PC-9 (cell line): ENCODE results near the gene OTULIN. TPM values are rescaled to one million over a fixed set of nuclear protein-coding genes. Genes with fewer than 3 reads are reported as not detected.

Experiments used
- BruUV-seq: library from RNA; stranded (reverse); fragments of 400-500 nt; replicated peaks from 2 replicates; lab custom pipeline; 2021; lab: Mats Ljungman, UMichigan
- CTCF ChIA-PET: fragments of 300-600 bp; sonication (Branson Sonifier 250); formaldehyde crosslinking; loops from one replicate; lab custom pipeline; 2022; ENCODE audit warnings: antibody characterized with exemption; lab: Charles Lee
- POLR2A ChIA-PET: fragments of 300-600 bp; sonication (Branson Sonifier 250); formaldehyde crosslinking; loops from one replicate; lab custom pipeline; 2022; ENCODE audit warnings: antibody characterized with exemption; ENCODE audit not compliant: unreplicated experiment; lab: Charles Lee
- DNase-seq, 2 experiments: peaks; one replicate each; pipeline versions ENCODE4 v3.0.0 to v3.0.0-alpha.2; 2015 to 2022; ENCODE audit warnings: mixed read lengths in 1 of 2
- H2AFZ ChIP-seq: fragments of 200-600 bp; sonication (generic); 2 replicates; pipeline ENCODE4 v1.8.1; 2017; ENCODE audit warnings: antibody characterized with exemption
- H3F3A ChIP-seq: fragments of 200-600 bp; sonication (generic); 2 replicates; pipeline ENCODE4 v1.8.1; 2017; ENCODE audit warnings: antibody characterized with exemption, mild to moderate bottlenecking, low read depth; ENCODE audit not compliant: insufficient read depth
- H3K27ac ChIP-seq: fragments of 200-600 bp; sonication (generic); 2 replicates; pipeline ENCODE4 v1.6.1; 2016; ENCODE audit warnings: mixed run types
- H3K27me3 ChIP-seq: fragments of 200-600 bp; sonication (generic); 2 replicates; pipeline ENCODE4 v1.6.1; 2016; ENCODE audit warnings: low read depth, mixed run types; ENCODE audit not compliant: insufficient read depth
- H3K36me3 ChIP-seq: fragments of 200-600 bp; sonication (generic); 2 replicates; pipeline ENCODE4 v1.6.1; 2016; ENCODE audit warnings: low read depth, mixed run types
- H3K4me1 ChIP-seq: fragments of 200-600 bp; sonication (generic); replicated peaks from 2 replicates; pipeline ENCODE4 v1.6.1; 2016; ENCODE audit warnings: mixed run types; ENCODE audit not compliant: insufficient read depth
- H3K4me2 ChIP-seq: fragments of 200-600 bp; sonication (generic); 2 replicates; pipeline ENCODE4 v1.6.1; 2017; ENCODE audit warnings: mixed run types
- H3K4me3 ChIP-seq: fragments of 200-600 bp; sonication (generic); 2 replicates; pipeline ENCODE4 v1.6.1; 2016; ENCODE audit warnings: mixed run types
- H3K79me2 ChIP-seq: fragments of 200-600 bp; sonication (generic); 2 replicates; pipeline ENCODE4 v1.6.1; 2017; ENCODE audit warnings: low read depth, mixed run types
- H3K9me2 ChIP-seq: fragments of 200-600 bp; sonication (generic); 2 replicates; pipeline ENCODE4 v1.8.1; 2017; ENCODE audit warnings: mild to moderate bottlenecking; ENCODE audit not compliant: insufficient read depth
- H3K9me3 ChIP-seq: fragments of 200-600 bp; sonication (generic); 2 replicates; pipeline ENCODE4 v1.8.1; 2016; ENCODE audit warnings: low read depth; ENCODE audit not compliant: insufficient read depth
- H4K20me1 ChIP-seq: fragments of 200-600 bp; sonication (generic); 2 replicates; pipeline ENCODE4 v1.8.1; 2017; ENCODE audit not compliant: insufficient read depth
- CTCF ChIP-seq: fragments of 200-600 bp; sonication (generic); conservative IDR thresholded peaks from 2 replicates; pipeline ENCODE4 v1.6.1; 2017; ENCODE audit warnings: mixed run types, antibody characterized with exemption, mild to moderate bottlenecking, moderate library complexity
- EZH2 ChIP-seq: fragments of 200-600 bp; sonication (generic); IDR thresholded peaks from 2 replicates; pipeline ENCODE4 v1.8.0; 2017; ENCODE audit warnings: antibody characterized with exemption, low read depth
- intact Hi-C: fragments of 100-400 bp; cut with micrococcal nuclease; formaldehyde crosslinking; loops from one replicate; pipeline ENCODE4 v1.10.0; 2022; ENCODE audit not compliant: unreplicated experiment
- total RNA-seq: library from RNA; stranded (reverse); gene quantifications from 2 replicates; pipeline ENCODE4 v1.2.3, GENCODE V29; 2021

OTULIN gene
- total RNA-seq, 1 experiment from 2014 or later: 77.2 TPM

DNA sequence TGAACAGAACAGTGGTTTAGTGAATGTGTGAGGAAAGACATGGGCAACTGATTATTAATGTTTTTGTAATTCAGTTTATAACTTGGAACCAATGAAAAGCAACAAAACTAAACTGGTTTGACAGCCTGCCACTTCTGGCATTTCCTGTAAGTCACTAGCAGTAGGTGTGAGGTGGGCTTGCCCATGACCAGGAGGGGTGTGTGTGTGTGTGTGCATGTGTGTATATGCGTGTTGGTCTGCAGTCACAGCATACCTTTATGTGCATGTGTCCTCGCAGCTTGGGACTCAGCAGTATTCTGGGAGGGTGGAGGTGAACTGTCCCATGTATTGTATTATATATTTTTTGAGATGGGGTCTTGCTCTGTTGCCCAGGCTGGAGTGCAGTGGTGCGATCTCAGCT lies 32.3 kb downstream of the OTULIN start:
- H3F3A ChIP-seq: no peaks in the 10 kb centered on the region
- TF ChIP-seq EZH2: no peak
- no peak for TF ChIP-seq CTCF
- peaks cover 30% of the 10 kb centered on the region; the same call in 1 of the 2 replicates for H3K36me3 ChIP-seq
- H3K4me2 ChIP-seq: no peak overlapping the region
- no peak overlapping the region for H3K27ac ChIP-seq
- no peak overlapping the region for H2AFZ ChIP-seq
- no TSS peak for BruUV-seq
- H3K79me2 ChIP-seq: no peaks in the 10 kb centered on the region
- intact Hi-C loops: no loop called here
- CTCF ChIA-PET: no interaction called here
- H3K4me1 ChIP-seq: no peaks in the 10 kb centered on the region
- no peak overlapping the region for H3K4me3 ChIP-seq
- POLR2A ChIA-PET: no interaction called here
- no peaks in the 10 kb centered on the region for H3K9me3 ChIP-seq
- H3K27me3 ChIP-seq: no peaks in the 10 kb centered on the region
- H3K9me2 ChIP-seq: no peaks in the 10 kb centered on the region
- no peaks in the 10 kb centered on the region; the same call in 1 of the 2 replicates for H4K20me1 ChIP-seq
- DNase-seq: no peak

- Histone ChIP-seq H3F3A (no peaks in the 10 kb centered on the region), H3K9me2 (no peaks in the 10 kb centered on the region), H3K9me3 (no peaks in the 10 kb centered on the region), H3K4me2 (no peak overlapping the region), H3K27me3 (no peaks in the 10 kb centered on the region), H2AFZ (no peak overlapping the region), H4K20me1 (no peaks in the 10 kb centered on the region; the same call in 1 of the 2 replicates), H3K79me2 (no peaks in the 10 kb centered on the region), H3K4me3 (no peak overlapping the region), H3K36me3 (peaks cover 19% of the 10 kb centered on the region; the same call in 1 of the 2 replicates), H3K27ac (no peak overlapping the region), H3K4me1 (no peaks in the 10 kb centered on the region)
- POLR2A ChIA-PET: no interaction called here
- CTCF ChIA-PET: no interaction called here
- DNase-seq: no peak
- no peak for TF ChIP-seq EZH2
- TF ChIP-seq CTCF: no peak
- no TSS peak for BruUV-seq
- intact Hi-C loops: no loop called here
These were observed 34.0 kb downstream of the OTULIN start for GRCh38 chr5:14698495-14698894.

GRCh38 chr5:14699159-14699558 lies 34.6 kb downstream of the OTULIN start:
- peaks cover 19% of the 10 kb centered on the region; the same call in 1 of the 2 replicates for H3K36me3 ChIP-seq
- no peaks in the 10 kb centered on the region for H3K27me3 ChIP-seq
- no peak overlapping the region for H2AFZ ChIP-seq
- DNase-seq: no peak
- intact Hi-C loops: no loop called here
- no peak overlapping the region for H3K27ac ChIP-seq
- H3F3A ChIP-seq: no peaks in the 10 kb centered on the region
- ChIA-PET CTCF (no interaction called here), POLR2A (no interaction called here)
- no TSS peak for BruUV-seq
- H3K4me1 ChIP-seq: no peaks in the 10 kb centered on the region
- no peak for TF ChIP-seq EZH2
- TF ChIP-seq CTCF: no peak
- no peaks in the 10 kb centered on the region for H3K9me2 ChIP-seq
- no peak overlapping the region for H3K4me3 ChIP-seq
- H3K9me3 ChIP-seq: no peaks in the 10 kb centered on the region
- no peak overlapping the region for H3K4me2 ChIP-seq
- no peaks in the 10 kb centered on the region; the same call in 1 of the 2 replicates for H4K20me1 ChIP-seq
- no peaks in the 10 kb centered on the region for H3K79me2 ChIP-seq
